Testis (tissue), 2 donors: Measurements from ENCODE around the gene EGR4.

Source experiments
- CTCF ChIP-seq, 3 experiments: fragments of 450-650 bp in 2 of 3; fragments of 200-600 bp in 1 of 3; sonication (generic) in 1 of 3; IDR thresholded peaks; one replicate each; pipeline ENCODE4 v1.5.1; 2016 to 2019; ENCODE audit warnings: antibody characterized with exemption in 3 of 3, mild to moderate bottlenecking in 2 of 3, moderate library complexity in 1 of 3
- POLR2A ChIP-seq: fragments of 450-650 bp; IDR thresholded peaks from one replicate; pipeline ENCODE4 v1.6.1; 2017; ENCODE audit warnings: antibody characterized with exemption, mild to moderate bottlenecking, moderate library complexity

- TF ChIP-seq CTCF (IDR thresholded peaks at IDR 0.05), result no peak
- TF ChIP-seq POLR2A, result no peak
Measured at GRCh38 chr2:73279852-73280251, 13.5 kb downstream of the EGR4 start.
